ENCODE measurements around the gene SSH3. TPM values are rescaled to one million over a fixed set of nuclear protein-coding genes. Genes with fewer than 3 reads are reported as not detected.

The SSH3 gene
- total and polyA plus RNA-seq, 4 donors = 4.8 to 10.4 (median 8.1) TPM

DNA sequence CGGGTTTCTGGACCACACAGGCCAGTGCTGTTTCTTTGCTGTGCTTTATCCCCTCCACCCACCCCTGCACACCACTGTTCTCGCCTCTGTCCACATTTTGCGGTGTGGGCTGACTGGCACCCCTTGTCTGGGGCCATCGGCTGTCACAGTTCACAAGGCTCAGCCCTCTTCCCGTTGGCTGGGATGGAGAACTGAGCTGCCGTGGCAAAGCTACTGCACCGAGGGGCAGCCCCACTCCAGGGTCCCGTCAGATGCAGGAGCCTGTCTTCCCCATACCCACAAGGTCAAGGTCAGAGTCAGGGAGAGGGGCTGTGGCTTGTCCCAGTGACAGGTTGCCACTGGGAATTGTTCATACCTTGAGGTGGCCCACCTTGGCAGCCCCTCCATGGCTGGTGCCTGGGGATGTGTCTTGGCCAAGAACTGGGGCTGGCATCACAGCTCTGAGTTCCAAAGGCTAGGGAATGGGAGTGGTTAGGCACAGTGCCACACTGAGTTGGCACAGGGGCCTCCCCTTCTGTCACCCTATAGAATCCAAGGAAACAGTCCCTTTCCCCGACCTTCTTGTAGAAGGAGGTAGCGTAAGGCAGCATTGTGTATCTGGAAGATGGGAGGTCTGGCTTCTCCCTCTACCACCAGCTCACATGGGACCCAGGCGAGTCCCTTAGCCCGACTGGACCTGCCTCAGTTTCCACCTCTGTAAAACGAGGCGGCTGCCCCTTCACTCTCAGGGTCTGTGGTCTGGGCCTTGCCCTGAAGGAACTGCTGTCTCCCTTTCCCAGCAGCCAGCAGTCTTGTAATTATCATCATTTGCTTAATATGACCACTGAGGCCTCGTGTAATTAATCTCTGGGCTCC, 33.7 kb upstream of the SSH3 start:
- 58% methylated on average over 15 of the region's 15 CpGs for WGBS
- Histone ChIP-seq H3K27ac (ENCODE audit: low read depth in 1 of 2, low read length in 2 of 2) (peak overlapping the region; percentile 53 to 63), H3K4me3 (ENCODE audit: low read depth in 1 of 3, low read length in 3 of 3) (no peak overlapping the region), H3K9ac (ENCODE audit: low read depth in 1 of 2, low read length in 2 of 2) (peak overlapping the region in 1 of 2 donors; percentile 5), H3K9me3 (ENCODE audit: control insufficient read depth in 4 of 4, low read length in 3 of 4) (no peaks in the 10 kb centered on the region), H3K27me3 (ENCODE audit: control insufficient read depth in 4 of 4, insufficient read depth in 4 of 4, low read length in 3 of 4) (no peaks in the 10 kb centered on the region), H3K36me3 (ENCODE audit: control insufficient read depth in 4 of 4, insufficient read depth in 3 of 4, low read depth in 1 of 4, low read length in 3 of 4) (no peaks in the 10 kb centered on the region), H3K4me1 (ENCODE audit: control insufficient read depth in 4 of 4, insufficient read depth in 4 of 4, low read length in 3 of 4) (peaks cover 16 to 77% (median 50%) of the 10 kb centered on the region in 4 donors)
- no peak for DNase-seq (ENCODE audit: low spot score)
- TF ChIP-seq TAF1 (conservative IDR thresholded peaks at IDR 0.05) = no peak
- no peak for TF ChIP-seq REST (IDR thresholded peaks at IDR 0.05)
- TF ChIP-seq JUND (IDR thresholded peaks at IDR 0.05) = no peak
- no peak for TF ChIP-seq HNF4G (IDR thresholded peaks at IDR 0.05)
- TF ChIP-seq FOXA1 (IDR thresholded peaks at IDR 0.05) = no peak
- TF ChIP-seq ZBTB33 (IDR thresholded peaks at IDR 0.05) = no peak
- no peak for TF ChIP-seq NR2F2 (IDR thresholded peaks at IDR 0.05)

GRCh38 chr11:67270256-67271204, 32.8 kb upstream of the SSH3 start:
- H3K36me3 ChIP-seq (ENCODE audit: control insufficient read depth in 4 of 4, insufficient read depth in 3 of 4, low read depth in 1 of 4, low read length in 3 of 4) = no peaks in the 10 kb centered on the region
- H3K4me3 ChIP-seq (ENCODE audit: low read depth in 1 of 3, low read length in 3 of 3) = peak overlapping the region in 1 of 3 donors; percentile 15
- no peak for DNase-seq (ENCODE audit: low spot score)
- no peaks in the 10 kb centered on the region for H3K27me3 ChIP-seq (ENCODE audit: control insufficient read depth in 4 of 4, insufficient read depth in 4 of 4, low read length in 3 of 4)
- TF ChIP-seq NR2F2 (IDR thresholded peaks at IDR 0.05) (peak; percentile 36), EGR1 (IDR thresholded peaks at IDR 0.05; ENCODE audit: low read depth in 2 of 2) (peak in 1 of 2 donors; percentile 51), FOXA2 (IDR thresholded peaks at IDR 0.05) (no peak), MAX (IDR thresholded peaks at IDR 0.05) (peak; percentile 45)
- 58% methylated on average over 28 of the region's 28 CpGs for WGBS
- H3K27ac ChIP-seq (ENCODE audit: low read depth in 1 of 2, low read length in 2 of 2) = peak overlapping the region; percentile 53 to 63
- no peaks in the 10 kb centered on the region for H3K9me3 ChIP-seq (ENCODE audit: control insufficient read depth in 4 of 4, low read length in 3 of 4)
- peaks cover 16 to 85% (median 51%) of the 10 kb centered on the region in 4 donors for H3K4me1 ChIP-seq (ENCODE audit: control insufficient read depth in 4 of 4, insufficient read depth in 4 of 4, low read length in 3 of 4)
- no peak overlapping the region for H3K9ac ChIP-seq (ENCODE audit: low read depth in 1 of 2, low read length in 2 of 2)

Data from liver (tissue), 9 donors.